Liver (tissue), 9 donors: ENCODE results near the gene FOXK2. TPM values are rescaled to one million over a fixed set of nuclear protein-coding genes. Genes with fewer than 3 reads are reported as not detected.

ENCODE experiments used
- DNase-seq: peaks from one replicate; pipeline ENCODE4 v3.0.0-alpha.2; 2017; ENCODE audit warnings: low spot score
- H3K27ac ChIP-seq, 2 donors: one replicate each; pipeline ENCODE4 v1.7.0; 2013; ENCODE audit warnings: inconsistent platforms in 2 of 2, low read length in 2 of 2, control low read depth in 1 of 2, low read depth in 1 of 2, mild to moderate bottlenecking in 1 of 2
- H3K27me3 ChIP-seq, 4 donors: one replicate each; pipeline versions ENCODE4 v1.6.1 to v1.7.0; 2013; ENCODE audit warnings: low read length in 3 of 4, inconsistent platforms in 1 of 4, mild to moderate bottlenecking in 1 of 4, moderate library complexity in 1 of 4; ENCODE audit not compliant: control insufficient read depth in 4 of 4, insufficient read depth in 4 of 4
- H3K36me3 ChIP-seq, 4 donors: one replicate each; pipeline versions ENCODE4 v1.6.1 to v1.7.0; 2013; ENCODE audit warnings: low read length in 3 of 4, mild to moderate bottlenecking in 3 of 4, low read depth in 1 of 4, moderate library complexity in 1 of 4; ENCODE audit not compliant: control insufficient read depth in 4 of 4, insufficient read depth in 3 of 4
- H3K4me1 ChIP-seq, 4 donors: one replicate each; pipeline versions ENCODE4 v1.6.1 to v1.7.0; 2013; ENCODE audit warnings: low read length in 3 of 4, mild to moderate bottlenecking in 3 of 4, moderate library complexity in 1 of 4; ENCODE audit not compliant: control insufficient read depth in 4 of 4, insufficient read depth in 4 of 4
- H3K4me3 ChIP-seq, 3 donors: one replicate each; pipeline versions ENCODE4 v1.6.1 to v1.7.0; 2013; ENCODE audit warnings: low read length in 3 of 3, control low read depth in 1 of 3, low read depth in 1 of 3, mild to moderate bottlenecking in 1 of 3
- H3K9ac ChIP-seq, 2 donors: one replicate each; pipeline ENCODE4 v1.7.0; 2013; ENCODE audit warnings: low read length in 2 of 2, mild to moderate bottlenecking in 2 of 2, moderate library complexity in 2 of 2, control low read depth in 1 of 2, low read depth in 1 of 2
- H3K9me3 ChIP-seq, 4 donors: one replicate each; pipeline versions ENCODE4 v1.6.1 to v1.7.0; 2013; ENCODE audit warnings: low read length in 3 of 4; ENCODE audit not compliant: control insufficient read depth in 4 of 4
- CTCF ChIP-seq: fragments of 150-350 bp; IDR thresholded peaks from 2 replicates; pipeline ENCODE4 v1.5.1; 2017; ENCODE audit warnings: improper control_type of control experiment, low read depth, low read length; ENCODE audit not compliant: missing input control
- EGR1 ChIP-seq, 2 donors: IDR thresholded peaks; 2 replicates each; pipeline ENCODE4 v1.6.1; 2016 to 2018; ENCODE audit warnings: antibody characterized with exemption in 2 of 2, low read depth in 2 of 2
- FOXA2 ChIP-seq: IDR thresholded peaks from 2 replicates; pipeline ENCODE4 v1.6.1; 2016; ENCODE audit warnings: antibody characterized with exemption
- HNF4A ChIP-seq, 2 donors: conservative IDR thresholded peaks; 2 replicates each; pipeline ENCODE4 v1.6.1; 2016; ENCODE audit warnings: antibody characterized with exemption in 2 of 2, mild to moderate bottlenecking in 2 of 2
- JUND ChIP-seq, 2 donors: IDR thresholded peaks; 2 replicates each; pipeline ENCODE4 v1.6.1; 2016; ENCODE audit warnings: antibody characterized with exemption in 2 of 2
- MAX ChIP-seq: IDR thresholded peaks from 2 replicates; pipeline ENCODE4 v1.6.1; 2016; ENCODE audit warnings: antibody characterized with exemption
- RAD21 ChIP-seq, 2 donors: IDR thresholded peaks; 2 replicates each; pipeline ENCODE4 v1.6.1; 2016; ENCODE audit warnings: antibody characterized with exemption in 2 of 2, mild to moderate bottlenecking in 2 of 2
- RXRA ChIP-seq, 2 donors: IDR thresholded peaks; 2 replicates each; pipeline ENCODE4 v1.6.1; 2017 to 2018; ENCODE audit warnings: antibody characterized with exemption in 2 of 2, mild to moderate bottlenecking in 1 of 2
- SP1 ChIP-seq: IDR thresholded peaks from 2 replicates; pipeline ENCODE4 v1.6.1; 2018; ENCODE audit warnings: antibody characterized with exemption, mild to moderate bottlenecking
- TAF1 ChIP-seq: conservative IDR thresholded peaks from 2 replicates; pipeline ENCODE4 v1.6.1; 2016; ENCODE audit warnings: antibody characterized with exemption, mild to moderate bottlenecking
- YY1 ChIP-seq: IDR thresholded peaks from 2 replicates; pipeline ENCODE4 v1.6.1; 2016; ENCODE audit warnings: antibody characterized with exemption, mild to moderate bottlenecking
- WGBS: extraction: QIAGEN DNeasy Blood & Tissue Kit; methylation state at CpG from one replicate; pipeline ENCODE4 v1.1.7; 2013; 5-methylcytosine and 5-hydroxymethylcytosine counted together
- polyA plus RNA-seq, 2 donors: library from polyadenylated mRNA; stranded (reverse) in 1 of 2; unstranded in 1 of 2; fragments of 200-250 nt in 1 of 2; fragments of >200 nt in 1 of 2; fragmentation: Nextera tagmentation in 1 of 2; extraction: Ambion mirVana in 1 of 2; gene quantifications; one replicate each; pipeline versions ENCODE4 v1.2.1 to v1.2.3, GENCODE V29; 2013 to 2015
- total RNA-seq, 2 donors: library from RNA; depleted of rRNA; stranded (reverse); fragments of >200 nt; gene quantifications; one replicate each; pipeline ENCODE4 v1.2.3, GENCODE V29; 2014
- donor health status: healthy.
- donor health status: healthy.
- donor health status: healthy.
- donor health status: healthy.
- donor health status: healthy.

FOXK2 gene
- total and polyA plus RNA-seq, 4 donors: 3.1 to 16.2 (median 10.8) TPM

GRCh38 chr17:82483836-82484235 lies 35.7 kb upstream of the FOXK2 start:
- TF ChIP-seq MAX (no peak), CTCF (no peak), TAF1 (no peak), SP1 (no peak), EGR1 (IDR thresholded peaks at IDR 0.05; ENCODE audit: low read depth in 2 of 2) (no peak)
- 81% methylated on average over 9 of the region's 9 CpGs for WGBS
- H3K27ac ChIP-seq: peak overlapping the region; percentile 20 to 43
- no peaks in the 10 kb centered on the region for H3K9me3 ChIP-seq
- H3K4me1 ChIP-seq: peaks cover 2 to 11% (median 8%) of the 10 kb centered on the region in 4 donors
- H3K36me3 ChIP-seq: peaks cover 8 to 55% (median 21%) of the 10 kb centered on the region in 4 donors
- no peaks in the 10 kb centered on the region for H3K27me3 ChIP-seq
- H3K4me3 ChIP-seq: no peak overlapping the region
- DNase-seq: no peak
- no peak overlapping the region for H3K9ac ChIP-seq

- WGBS: 87% methylated on average over 13 of the region's 13 CpGs
- Histone ChIP-seq H3K36me3 (peaks cover 4 to 38% (median 15%) of the 10 kb centered on the region in 4 donors), H3K4me3 (no peak overlapping the region), H3K27ac (no peak overlapping the region), H3K27me3 (no peaks in the 10 kb centered on the region), H3K9me3 (no peaks in the 10 kb centered on the region), H3K4me1 (peaks cover 2 to 11% (median 8%) of the 10 kb centered on the region in 4 donors), H3K9ac (no peak overlapping the region)
- DNase-seq: no peak
- no peak for TF ChIP-seq JUND (IDR thresholded peaks at IDR 0.05)
Measured at GRCh38 chr17:82486231-82487094, 33.1 kb upstream of the FOXK2 start.

GRCh38 chr17:82487910-82488309 lies 31.6 kb upstream of the FOXK2 start:
- H3K9ac ChIP-seq: no peak overlapping the region
- TF ChIP-seq RXRA (IDR thresholded peaks at IDR 0.05) (no peak), FOXA2 (no peak), EGR1 (IDR thresholded peaks at IDR 0.05; ENCODE audit: low read depth in 2 of 2) (no peak), TAF1 (no peak), YY1 (no peak), HNF4A (conservative IDR thresholded peaks at IDR 0.05) (no peak), RAD21 (IDR thresholded peaks at IDR 0.05) (no peak), CTCF (no peak)
- no peaks in the 10 kb centered on the region for H3K9me3 ChIP-seq
- no peak overlapping the region for H3K27ac ChIP-seq
- no peak overlapping the region for H3K4me3 ChIP-seq
- 95% methylated on average over 14 of the region's 14 CpGs for WGBS
- H3K27me3 ChIP-seq: no peaks in the 10 kb centered on the region
- H3K4me1 ChIP-seq: peaks cover 2 to 11% (median 7%) of the 10 kb centered on the region in 4 donors
- peaks cover 4 to 35% (median 14%) of the 10 kb centered on the region in 4 donors for H3K36me3 ChIP-seq
- no peak for DNase-seq
